Measurements from ENCODE around the gene VWF.
"Not testable (repeated sequence)": the region's sequence is repeated elsewhere in the genome, so short reads cannot be mapped to it uniquely, and the experiment has no call there.

The VWF gene

DNA sequence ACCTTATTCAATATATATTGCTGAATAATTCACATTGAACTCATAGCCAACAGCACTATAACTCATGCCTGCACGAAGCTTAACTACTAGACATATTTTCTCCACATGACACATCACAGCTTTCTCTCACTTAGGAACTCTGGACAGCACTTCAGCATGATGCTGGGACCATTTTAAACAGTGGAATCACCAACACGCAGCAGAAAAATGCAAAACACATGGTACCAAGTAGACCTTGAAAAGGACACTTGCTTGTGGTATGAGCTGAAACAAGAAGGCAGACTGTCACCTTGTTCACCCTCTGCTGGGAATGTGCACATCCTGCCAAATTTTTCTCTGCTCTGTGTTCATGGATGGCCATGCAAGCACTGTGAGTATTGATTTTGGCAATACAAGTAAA lies 40.9 kb upstream of the VWF start:
- TF ChIP-seq CTCF (IDR thresholded peaks at IDR 0.05; ENCODE audit: low read depth, low read length), result no peak
- DNase-seq (ENCODE audit: low read depth in 2 of 2), result no peak
- no peak overlapping the region for H3K4me3 ChIP-seq (replicated peaks in 1 of 2; ENCODE audit: low read depth in 2 of 2, low read length in 2 of 2)

- DNase-seq (ENCODE audit: low read depth in 2 of 2), result no peak
- TF ChIP-seq CTCF (IDR thresholded peaks at IDR 0.05; ENCODE audit: low read depth, low read length), result no peak
- H3K4me3 ChIP-seq (replicated peaks in 1 of 2; ENCODE audit: low read depth in 2 of 2, low read length in 2 of 2), result no peak overlapping the region
Observed at GRCh38 chr12:6163416-6164060, 39.1 kb upstream of the VWF start.

DNA sequence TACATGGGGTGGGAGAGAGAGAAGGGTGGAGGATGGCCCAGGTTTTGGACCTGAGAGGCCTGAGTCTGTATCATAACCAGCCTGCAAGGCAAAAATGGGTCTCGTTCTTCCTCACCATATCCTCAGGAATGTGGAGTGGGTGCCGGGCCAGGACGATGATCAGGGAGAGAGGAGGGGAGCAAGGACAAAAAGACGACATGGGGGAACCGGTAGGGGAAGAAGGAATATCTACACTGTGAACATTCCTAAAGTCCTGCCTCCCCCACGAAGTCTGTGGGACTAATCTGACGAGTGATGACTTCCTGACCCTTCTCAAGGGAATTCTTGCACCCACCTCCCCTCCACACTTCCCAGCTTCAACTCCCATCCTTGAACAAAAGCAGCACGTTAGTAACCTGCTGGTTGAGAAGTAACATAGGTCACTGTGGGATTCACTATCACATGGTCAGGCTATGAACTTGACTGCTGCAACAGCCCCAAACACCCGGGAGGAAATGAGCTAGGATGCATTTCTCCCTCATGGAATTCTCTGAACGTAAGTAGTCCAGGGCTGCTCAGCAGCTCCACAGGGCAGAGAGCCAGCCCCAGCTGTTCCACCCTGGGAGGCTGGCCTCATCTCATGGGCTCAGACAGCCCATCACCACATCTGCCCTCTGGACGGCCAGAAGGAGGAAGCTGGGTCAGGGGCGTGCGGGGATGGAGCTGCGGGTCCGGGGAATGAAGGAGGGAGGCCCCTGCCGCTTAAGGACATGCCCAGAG lies 36.8 kb upstream of the VWF start:
- no peak overlapping the region for H3K4me3 ChIP-seq (replicated peaks in 1 of 2; ENCODE audit: low read depth in 2 of 2, low read length in 2 of 2)
- TF ChIP-seq CTCF (IDR thresholded peaks at IDR 0.05; ENCODE audit: low read depth, low read length), result no peak
- DNase-seq (ENCODE audit: low read depth in 2 of 2), result peak; percentile 73 to 96

GRCh38 chr12:6160049-6160649 lies 35.7 kb upstream of the VWF start:
- DNase-seq (ENCODE audit: low read depth in 2 of 2); H3K4me3 ChIP-seq (replicated peaks in 1 of 2; ENCODE audit: low read depth in 2 of 2, low read length in 2 of 2): not testable (repeated sequence)

GRCh38 chr12:6159166-6160011 lies 34.9 kb upstream of the VWF start:
- H3K4me3 ChIP-seq (replicated peaks in 1 of 2; ENCODE audit: low read depth in 2 of 2, low read length in 2 of 2); DNase-seq (ENCODE audit: low read depth in 2 of 2): not testable (repeated sequence)

DNA sequence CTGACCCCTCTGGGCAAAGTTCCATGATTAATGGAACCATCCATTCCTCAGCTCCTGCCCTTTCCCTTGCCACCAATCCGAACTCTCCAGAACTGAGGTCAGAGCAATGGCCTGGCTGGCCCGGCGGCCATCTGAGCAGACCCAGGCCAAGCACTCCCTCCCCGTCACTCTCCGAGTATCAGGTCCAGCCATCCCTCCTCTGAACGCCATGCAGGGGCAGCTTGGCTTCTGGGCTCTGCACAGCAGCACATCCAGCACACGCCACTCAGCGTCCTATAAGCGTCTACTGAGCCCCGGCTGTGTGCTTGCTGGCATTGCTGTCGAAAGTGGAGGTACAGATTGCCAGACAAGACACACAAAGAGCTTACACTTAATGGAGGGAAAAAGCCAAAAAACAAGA lies 34.3 kb upstream of the VWF start:
- no peak overlapping the region for H3K4me3 ChIP-seq (replicated peaks in 1 of 2; ENCODE audit: low read depth in 2 of 2, low read length in 2 of 2)
- no peak for DNase-seq (ENCODE audit: low read depth in 2 of 2)
- TF ChIP-seq CTCF (IDR thresholded peaks at IDR 0.05; ENCODE audit: low read depth, low read length), result no peak

DNA sequence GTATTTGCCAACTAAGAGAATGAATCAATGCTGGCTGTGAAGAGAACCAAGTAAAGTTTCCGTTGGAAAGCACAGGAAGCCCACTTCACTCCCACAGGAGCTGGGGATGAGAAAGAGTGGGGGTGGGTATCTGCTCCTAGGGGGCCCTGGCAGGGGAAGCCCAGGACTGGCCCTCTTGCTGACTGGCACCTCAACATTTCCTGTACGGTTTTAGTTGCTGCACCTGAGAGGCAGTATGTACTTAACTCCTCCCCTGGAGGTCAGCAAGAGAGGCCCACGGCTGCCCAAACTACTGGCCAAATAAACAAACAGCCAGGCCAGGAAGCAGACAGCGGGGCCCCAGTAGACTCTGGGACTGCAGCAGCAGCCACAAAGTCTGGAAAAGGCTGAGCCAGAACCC lies 33.8 kb upstream of the VWF start:
- no peak for DNase-seq (ENCODE audit: low read depth in 2 of 2)
- H3K4me3 ChIP-seq (replicated peaks in 1 of 2; ENCODE audit: low read depth in 2 of 2, low read length in 2 of 2), result no peak overlapping the region
- TF ChIP-seq CTCF (IDR thresholded peaks at IDR 0.05; ENCODE audit: low read depth, low read length), result no peak
